CD8-positive, alpha-beta memory T cell (primary cell): ENCODE results near the gene ZNF467. TPM values are rescaled to one million over a fixed set of nuclear protein-coding genes. Genes with fewer than 3 reads are reported as not detected.

ENCODE experiments used
- CTCF ChIA-PET: fragments of 350-600 bp; sonication (Branson Sonifier 250); formaldehyde crosslinking; loops from one replicate; lab custom pipeline; 2021; ENCODE audit warnings: antibody characterized with exemption; lab: Charles Lee
- POLR2A ChIA-PET: fragments of 350-600 bp; sonication (Branson Sonifier 250); formaldehyde crosslinking; loops from one replicate; lab custom pipeline; 2021; ENCODE audit warnings: antibody characterized with exemption; lab: Charles Lee
- DNase-seq, 5 donors: peaks; one replicate each; pipeline versions ENCODE4 v3.0.0 to v3.0.0-alpha.2; 2020 to 2022; ENCODE audit warnings: mixed read lengths in 1 of 5
- H3K27ac ChIP-seq: one replicate; pipeline ENCODE4 v1.7.0; 2013; ENCODE audit warnings: low read depth, mild to moderate bottlenecking, low read length, moderate library complexity
- H3K27me3 ChIP-seq: 2 replicates; pipeline ENCODE4 v1.7.0; 2013; ENCODE audit warnings: low read length, mild to moderate bottlenecking; ENCODE audit not compliant: insufficient read depth, poor library complexity, severe bottlenecking
- H3K36me3 ChIP-seq: 2 replicates; pipeline ENCODE4 v1.7.0; 2013; ENCODE audit warnings: mild to moderate bottlenecking, low read length, moderate library complexity; ENCODE audit not compliant: insufficient read depth
- H3K4me1 ChIP-seq: 2 replicates; pipeline ENCODE4 v1.7.0; 2013; ENCODE audit warnings: mild to moderate bottlenecking, low read length, moderate library complexity; ENCODE audit not compliant: insufficient read depth
- H3K4me3 ChIP-seq: 2 replicates; pipeline ENCODE4 v1.7.0; 2013; ENCODE audit warnings: mild to moderate bottlenecking, low read length
- H3K9me3 ChIP-seq: 2 replicates; pipeline ENCODE4 v1.7.0; 2013; ENCODE audit warnings: mild to moderate bottlenecking, low read length
- H3K27ac Mint-ChIP-seq, 8 donors: one replicate each; pipeline ENCODE4 v1.8.0; 2020 to 2021; ENCODE audit warnings: mixed read lengths in 8 of 8, mild to moderate bottlenecking in 6 of 8, inconsistent platforms in 3 of 8, moderate library complexity in 3 of 8
- H3K27me3 Mint-ChIP-seq, 2 donors: one replicate each; pipeline ENCODE4 v1.8.0; 2020 to 2021; ENCODE audit warnings: mixed read lengths in 2 of 2, mild to moderate bottlenecking in 1 of 2, moderate library complexity in 1 of 2
- H3K36me3 Mint-ChIP-seq, 3 donors: one replicate each; pipeline ENCODE4 v1.8.0; 2020 to 2021; ENCODE audit warnings: mixed read lengths in 3 of 3, inconsistent platforms in 1 of 3, mild to moderate bottlenecking in 1 of 3
- H3K4me1 Mint-ChIP-seq, 3 donors: one replicate each; pipeline ENCODE4 v1.8.0; 2020 to 2021; ENCODE audit warnings: mixed read lengths in 3 of 3, inconsistent platforms in 1 of 3, mild to moderate bottlenecking in 1 of 3
- H3K4me3 Mint-ChIP-seq, 7 donors: one replicate each; pipeline ENCODE4 v1.8.0; 2020 to 2021; ENCODE audit warnings: mixed read lengths in 7 of 7, mild to moderate bottlenecking in 6 of 7, moderate library complexity in 4 of 7, inconsistent platforms in 2 of 7
- H3K9me3 Mint-ChIP-seq, 5 donors: one replicate each; pipeline ENCODE4 v1.8.0; 2020 to 2022; ENCODE audit warnings: mixed read lengths in 5 of 5, mild to moderate bottlenecking in 3 of 5, moderate library complexity in 2 of 5, inconsistent platforms in 1 of 5
- polyA plus RNA-seq: library from polyadenylated mRNA; unstranded; fragments of 300-500 nt; fragmentation: Illumina TruSeq; gene quantifications from one replicate; pipeline ENCODE4 v1.2.3, GENCODE V29; 2021
- total RNA-seq, 2 experiments: library from RNA; stranded (reverse); gene quantifications; one replicate each; pipeline ENCODE4 v1.2.3, GENCODE V29; 2021

ZNF467 gene
- total and polyA plus RNA-seq, 3 experiments from 2014 or later: 0.24 to 1.3 TPM; not detected in 1

DNA sequence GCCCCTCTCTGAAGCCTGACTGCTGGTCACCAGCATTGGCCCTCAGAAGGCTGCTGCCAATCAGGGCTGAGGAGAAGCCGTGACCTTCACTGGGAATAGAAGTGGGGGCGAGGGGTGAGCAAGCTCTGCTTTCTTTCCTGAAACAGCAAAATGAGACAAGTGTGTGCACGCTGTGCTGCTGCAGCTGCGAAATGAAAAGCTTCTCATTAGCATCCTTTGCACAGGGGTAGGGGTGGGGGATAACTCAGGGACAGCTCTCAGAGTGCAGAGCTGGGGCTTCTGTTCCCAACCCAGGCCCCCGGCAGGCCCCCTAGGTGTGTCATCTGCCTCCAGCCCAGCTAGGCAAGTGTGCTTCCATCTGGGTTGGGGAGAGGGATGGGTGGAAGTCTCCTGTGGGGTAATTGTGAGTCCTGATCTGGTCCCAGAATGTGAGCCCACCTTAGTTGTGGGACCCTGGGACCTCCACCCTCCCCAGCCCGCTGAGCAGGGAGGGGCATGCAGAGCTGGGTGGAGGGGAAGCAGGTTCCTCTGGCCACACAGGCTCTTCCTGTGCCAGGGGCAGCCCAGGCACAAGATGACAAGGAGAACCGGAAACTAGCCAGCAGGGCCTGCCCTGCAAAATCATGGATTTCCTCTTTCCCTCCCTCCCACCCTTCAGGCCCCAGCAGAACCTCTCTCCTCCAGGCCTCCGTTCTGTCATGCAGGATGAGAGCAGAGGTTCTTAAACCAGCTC is 22.2 kb downstream of the ZNF467 start:
- CTCF ChIA-PET: interaction anchor here (1.0 to 1.1 kb wide), 2 partner anchors 9 kb away, joined by 4 read pairs; no protein-coding TSS in a partner anchor
- Histone ChIP-seq H3K4me1 (no peaks in the 10 kb centered on the region), H3K36me3 (no peaks in the 10 kb centered on the region), H3K9me3 (no peaks in the 10 kb centered on the region), H3K27ac (no peak overlapping the region), H3K4me3 (no peak overlapping the region), H3K27me3 (peaks cover 4% of the 10 kb centered on the region)
- DNase-seq: no peak
- H3K36me3 Mint-ChIP-seq: no peaks in the 10 kb centered on the region
- H3K4me3 Mint-ChIP-seq: no peak overlapping the region
- no peak overlapping the region for H3K27ac Mint-ChIP-seq
- no peaks in the 10 kb centered on the region for H3K27me3 Mint-ChIP-seq
- POLR2A ChIA-PET: interaction anchor here (0.6 kb wide), 1 partner anchor 694 kb away, joined by 4 read pairs; no protein-coding TSS in a partner anchor
- H3K9me3 Mint-ChIP-seq: no peaks in the 10 kb centered on the region
- H3K4me1 Mint-ChIP-seq: no peaks in the 10 kb centered on the region

DNA sequence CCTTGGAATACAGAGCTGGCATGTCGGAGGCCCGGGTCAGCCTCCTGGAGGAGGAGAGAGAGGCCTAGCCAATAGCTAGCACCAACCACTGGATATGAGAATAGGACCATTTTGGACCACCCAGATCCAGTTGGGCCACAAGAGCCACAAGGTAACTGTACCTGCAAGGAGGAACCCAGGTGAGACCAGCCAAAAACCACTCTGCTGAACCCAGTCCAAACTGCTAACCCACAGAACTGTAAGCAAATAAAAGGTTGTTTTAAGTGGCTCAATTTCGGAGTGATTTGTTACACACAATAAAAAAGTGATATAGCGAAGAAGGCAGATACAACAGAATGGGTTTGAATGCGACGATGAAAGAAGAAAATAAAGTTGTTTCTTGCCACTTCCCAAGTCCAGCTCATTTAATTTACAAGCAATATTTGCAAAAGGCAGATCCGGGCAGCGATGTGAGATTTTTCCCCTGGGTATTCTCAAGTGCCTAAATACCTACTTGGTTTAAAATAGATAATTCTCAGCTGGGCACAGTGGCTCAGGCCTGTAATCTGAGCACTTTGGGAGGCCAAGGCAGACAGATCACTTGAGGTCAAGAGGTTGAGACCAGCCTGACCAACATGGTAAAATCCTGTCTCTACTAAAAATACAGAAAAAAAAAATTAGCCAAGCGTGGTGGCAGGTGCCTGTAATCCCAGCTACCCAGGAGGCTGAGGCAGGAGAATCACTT is 23.1 kb downstream of the ZNF467 start:
- no peaks in the 10 kb centered on the region for H3K36me3 ChIP-seq
- DNase-seq: no peak
- ChIA-PET POLR2A (no interaction called here), CTCF (interaction anchor here (1.0 kb wide), 1 partner anchor 8 kb away, joined by 4 read pairs; no protein-coding TSS in a partner anchor)
- H3K27ac ChIP-seq: no peak overlapping the region
- Mint-ChIP-seq H3K36me3 (no peaks in the 10 kb centered on the region), H3K4me3 (no peak overlapping the region), H3K9me3 (no peaks in the 10 kb centered on the region), H3K27me3 (peaks cover under 1 to 2% of the 10 kb centered on the region in 2 donors), H3K4me1 (no peaks in the 10 kb centered on the region), H3K27ac (peak overlapping the region in 1 of 8 donors; percentile 77)
- H3K27me3 ChIP-seq: peaks cover 4% of the 10 kb centered on the region
- H3K4me3 ChIP-seq: no peak overlapping the region
- no peaks in the 10 kb centered on the region for H3K4me1 ChIP-seq
- H3K9me3 ChIP-seq: no peaks in the 10 kb centered on the region

DNA sequence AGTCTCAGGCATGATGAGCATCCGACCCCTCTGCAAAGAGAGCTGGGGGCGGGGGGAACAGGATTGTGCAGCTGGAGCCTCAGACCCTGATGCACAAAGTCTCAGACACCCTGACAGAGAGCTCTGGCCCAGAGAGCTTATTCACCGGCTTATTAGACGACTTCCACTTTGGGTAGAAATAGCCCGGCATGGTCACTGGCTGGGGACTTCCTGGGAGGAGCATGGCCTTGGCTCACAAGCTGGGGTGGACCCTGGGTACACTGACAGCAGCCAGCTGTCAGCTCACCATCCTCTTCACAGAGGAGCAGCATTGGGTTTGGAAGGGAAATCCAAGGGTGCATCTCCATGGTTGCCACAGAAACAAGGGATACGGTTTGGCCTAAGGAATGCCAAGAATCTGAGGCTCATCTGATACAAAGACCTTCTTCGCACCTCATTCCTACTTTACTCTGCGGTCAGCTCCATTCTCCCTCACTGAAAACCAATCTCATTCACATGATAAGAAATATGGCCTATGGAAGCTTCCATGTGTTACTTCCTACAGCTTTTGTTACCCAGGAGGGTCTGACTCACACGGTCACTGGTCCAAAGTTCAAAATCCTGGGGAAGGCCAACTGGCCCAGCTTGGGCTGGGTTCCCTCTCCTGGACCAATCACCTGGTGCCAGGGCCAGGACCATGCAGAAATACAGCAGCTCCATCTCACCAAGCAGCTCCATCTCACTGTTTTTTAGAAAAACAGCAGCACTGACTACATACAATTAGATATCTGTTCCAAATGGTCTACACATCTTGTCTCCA is 25.1 kb downstream of the ZNF467 start:
- no peak overlapping the region for H3K4me3 ChIP-seq
- H3K4me1 ChIP-seq: no peaks in the 10 kb centered on the region
- Mint-ChIP-seq H3K4me3 (no peak overlapping the region), H3K27ac (no peak overlapping the region), H3K9me3 (no peaks in the 10 kb centered on the region), H3K4me1 (no peaks in the 10 kb centered on the region), H3K27me3 (peaks cover 12 to 16% of the 10 kb centered on the region in 2 donors), H3K36me3 (no peaks in the 10 kb centered on the region)
- no peak overlapping the region for H3K27ac ChIP-seq
- no peak for DNase-seq
- H3K27me3 ChIP-seq: peaks cover 14% of the 10 kb centered on the region
- ChIA-PET POLR2A (no interaction called here), CTCF (interaction anchor here (0.5 to 1.3 kb wide), 2 partner anchors 10 to 92 kb away, joined by 3 to 4 read pairs; no protein-coding TSS in a partner anchor)
- H3K36me3 ChIP-seq: no peaks in the 10 kb centered on the region
- H3K9me3 ChIP-seq: no peaks in the 10 kb centered on the region

DNA sequence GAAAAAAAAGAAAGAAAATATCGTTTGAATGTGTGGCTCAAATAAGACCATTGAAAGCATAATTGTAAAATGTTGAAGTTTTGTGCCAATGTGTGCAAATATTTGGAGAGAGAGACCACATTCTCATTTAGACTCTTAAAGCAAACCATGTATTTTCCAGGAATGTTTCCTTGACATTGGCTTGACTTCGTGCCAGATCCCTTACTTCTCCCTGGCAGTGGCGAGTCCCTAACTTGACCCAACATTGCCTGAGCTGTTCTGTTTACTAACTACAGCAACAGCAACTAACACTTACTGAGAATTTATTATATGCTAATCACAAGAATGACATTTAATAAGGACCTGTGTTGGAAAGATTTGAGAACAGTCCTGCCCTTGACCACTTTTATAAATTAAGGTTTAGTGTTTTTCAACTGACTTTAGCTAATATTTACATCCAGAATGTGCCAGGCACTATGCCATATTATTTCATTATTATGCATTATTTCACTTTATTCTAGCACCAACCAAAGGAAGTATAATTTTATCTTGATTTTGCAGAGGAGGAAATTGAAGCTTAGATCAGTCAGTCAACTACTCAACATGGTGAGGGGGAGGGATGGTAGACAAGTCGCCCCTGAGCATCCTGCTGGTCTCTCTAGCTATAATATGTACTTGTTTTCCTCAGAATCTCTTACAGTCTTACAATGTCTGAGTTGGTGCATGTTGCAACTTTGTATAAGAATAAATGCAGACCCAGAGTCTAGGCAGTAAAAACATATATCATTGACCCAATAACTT is 29.7 kb downstream of the ZNF467 start:
- H3K27me3 ChIP-seq: peaks cover 29% of the 10 kb centered on the region
- Mint-ChIP-seq H3K4me1 (peaks cover 10 to 11% (median 10%) of the 10 kb centered on the region in 3 donors), H3K36me3 (no peaks in the 10 kb centered on the region), H3K4me3 (no peak overlapping the region), H3K27ac (no peak overlapping the region), H3K27me3 (peaks cover 35 to 48% of the 10 kb centered on the region in 2 donors), H3K9me3 (no peaks in the 10 kb centered on the region)
- no peak overlapping the region for H3K4me3 ChIP-seq
- peaks cover 10% of the 10 kb centered on the region for H3K4me1 ChIP-seq
- H3K27ac ChIP-seq: no peak overlapping the region
- POLR2A ChIA-PET: interaction anchor here (0.6 kb wide), 2 partner anchors 142 to 327 kb away, joined by 5 read pairs; no protein-coding TSS in a partner anchor
- H3K9me3 ChIP-seq: no peaks in the 10 kb centered on the region
- H3K36me3 ChIP-seq: no peaks in the 10 kb centered on the region
- DNase-seq: no peak
- CTCF ChIA-PET: interaction anchor here (0.6 to 1.9 kb wide), 3 partner anchors 23 to 118 kb away, joined by 3 to 6 read pairs (median 3); no protein-coding TSS in a partner anchor

DNA sequence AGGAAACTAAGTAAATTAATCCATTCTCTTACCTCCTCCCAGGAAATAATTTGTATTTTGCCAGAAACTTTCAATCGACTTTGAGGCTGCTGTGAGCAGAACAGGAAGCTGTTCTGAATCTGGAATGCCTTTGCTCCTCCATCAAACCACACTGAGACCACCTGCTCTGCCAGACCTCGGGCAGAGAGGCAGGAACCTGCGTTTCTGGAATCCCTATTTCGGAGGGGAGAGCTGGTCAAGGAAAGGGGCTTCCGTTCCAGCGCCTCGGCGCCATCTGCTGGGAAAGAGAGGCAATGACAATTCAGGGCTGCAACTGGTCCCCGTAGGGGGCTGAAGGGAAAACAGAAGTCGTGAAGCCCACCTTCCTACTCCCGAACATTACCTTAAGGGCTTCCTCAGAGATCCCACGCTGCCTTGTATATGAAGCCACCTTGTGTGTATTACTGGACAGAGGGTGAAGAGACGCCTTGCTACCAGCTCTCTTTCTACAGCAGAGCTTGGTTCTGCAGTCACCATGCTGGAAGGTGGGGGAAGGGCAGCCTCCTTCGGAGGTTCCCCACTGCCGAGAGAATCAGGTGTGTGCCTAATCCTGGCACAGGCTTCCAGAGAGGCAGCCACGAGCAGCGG is 31.2 kb downstream of the ZNF467 start:
- Mint-ChIP-seq H3K4me1 (peaks cover 10 to 11% (median 10%) of the 10 kb centered on the region in 3 donors), H3K9me3 (no peaks in the 10 kb centered on the region), H3K27me3 (peaks cover 39 to 55% of the 10 kb centered on the region in 2 donors), H3K27ac (peak overlapping the region in 1 of 8 donors; percentile 51), H3K4me3 (peak overlapping the region; percentile 61 to 85 (median 72)), H3K36me3 (no peaks in the 10 kb centered on the region)
- H3K4me1 ChIP-seq: peaks cover 10% of the 10 kb centered on the region
- no peak overlapping the region for H3K27ac ChIP-seq
- peak overlapping the region; percentile 43 for H3K4me3 ChIP-seq
- H3K27me3 ChIP-seq: peaks cover 25% of the 10 kb centered on the region
- H3K9me3 ChIP-seq: no peaks in the 10 kb centered on the region
- H3K36me3 ChIP-seq: no peaks in the 10 kb centered on the region
- DNase-seq: peak; percentile 28 to 72 (median 40)
- ChIA-PET POLR2A (no interaction called here), CTCF (interaction anchor here (0.7 to 1.9 kb wide), 17 partner anchors 8 to 147 kb away, joined by 3 to 13 read pairs (median 4); a partner anchor contains a TSS)

DNA sequence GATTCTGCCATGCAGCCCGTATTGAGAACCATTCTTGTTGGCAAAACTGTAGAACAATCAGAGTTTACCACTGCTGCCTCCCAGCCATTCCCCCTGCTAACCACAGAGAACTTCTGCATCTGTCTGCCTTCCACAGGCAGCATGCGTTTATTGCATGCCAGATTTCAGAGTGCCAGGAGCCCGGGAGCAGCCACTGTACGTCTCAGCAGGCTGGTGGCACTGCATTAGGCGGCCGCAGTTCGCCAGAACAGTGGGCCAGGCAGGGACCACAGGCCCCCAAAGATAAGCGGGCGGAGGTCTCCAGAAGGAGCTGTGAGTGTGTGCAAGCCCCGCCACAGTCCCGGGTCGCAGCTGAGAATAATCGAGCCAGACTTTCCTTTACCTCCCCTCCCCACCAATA is 31.8 kb downstream of the ZNF467 start:
- ChIA-PET POLR2A (no interaction called here), CTCF (interaction anchor here (0.7 to 1.9 kb wide), 16 partner anchors 8 to 146 kb away, joined by 3 to 13 read pairs (median 4); a partner anchor contains a TSS)
- H3K4me3 ChIP-seq: peak overlapping the region; percentile 43
- no peaks in the 10 kb centered on the region for H3K9me3 ChIP-seq
- H3K4me1 ChIP-seq: peaks cover 11% of the 10 kb centered on the region
- H3K27me3 ChIP-seq: peaks cover 25% of the 10 kb centered on the region
- H3K36me3 Mint-ChIP-seq: no peaks in the 10 kb centered on the region
- no peaks in the 10 kb centered on the region for H3K9me3 Mint-ChIP-seq
- peak overlapping the region in 6 of 7 donors; percentile 61 to 85 (median 72) for H3K4me3 Mint-ChIP-seq
- peaks cover 41 to 57% of the 10 kb centered on the region in 2 donors for H3K27me3 Mint-ChIP-seq
- no peak overlapping the region for H3K27ac Mint-ChIP-seq
- no peak for DNase-seq
- H3K4me1 Mint-ChIP-seq: peaks cover 10 to 11% (median 10%) of the 10 kb centered on the region in 3 donors
- no peak overlapping the region for H3K27ac ChIP-seq
- no peaks in the 10 kb centered on the region for H3K36me3 ChIP-seq
